HepG2 (cell line): ENCODE measurements around the gene PRH2. TPM values are rescaled to one million over a fixed set of nuclear protein-coding genes. Genes with fewer than 3 reads are reported as not detected.
A peak's percentile ranks its signal among the peaks of the same experiment; 100 is the strongest.

Experiments
- ATAC-seq: fragments of 200-7000 bp; cut with Tn5 transposase; 3 replicates; pipeline ENCODE4 v1.9.1; 2020; ENCODE audit warnings: mild to moderate bottlenecking, moderate library complexity
- BruUV-seq: library from RNA; stranded (reverse); fragments of 400-500 nt; replicated peaks from 2 replicates; lab custom pipeline; 2021; lab: Mats Ljungman, UMichigan
- CTCF ChIA-PET: fragments of 300-600 bp; formaldehyde crosslinking; extraction: SDS; loops from one replicate; lab custom pipeline; 2021; ENCODE audit warnings: low total read pairs, inconsistent platforms, low intra/inter-chr PET ratio; lab: Yijun Ruan, JAX
- POLR2A ChIA-PET: fragments of 350-600 bp; sonication (Branson Sonifier 250); formaldehyde crosslinking; loops from one replicate; lab custom pipeline; 2020; ENCODE audit warnings: antibody characterized with exemption, inconsistent platforms; lab: Yijun Ruan, JAX
- DNase-seq: peaks from one replicate; pipeline ENCODE4 v3.0.0-alpha.2; 2015; ENCODE audit warnings: low spot score
- FAIRE-seq: peaks from 3 replicates; lab custom pipeline; 2011; peaks lifted over from hg19 to GRCh38; lab: Jason Lieb, UNC
- H2AFZ ChIP-seq: one replicate; pipeline ENCODE4 v1.6.1; 2011; ENCODE audit warnings: low read length, inconsistent platforms
- H3K27ac ChIP-seq: fragments of 300-600 bp; 3 replicates; pipeline ENCODE4 v1.8.0; 2011; ENCODE audit warnings: mixed run types, mild to moderate bottlenecking, mixed read lengths, low read length, inconsistent platforms; ENCODE audit not compliant: insufficient read depth; ENCODE audit errors: extremely low read length
- H3K27me3 ChIP-seq, 2 experiments: fragments of 200-600 bp in 1 of 2; 2 replicates in 1 of 2; 3 replicates in 1 of 2; pipeline versions ENCODE4 v1.6.0 to v1.8.0; 2011; ENCODE audit warnings: low read length in 2 of 2, mild to moderate bottlenecking in 2 of 2, moderate library complexity in 2 of 2, inconsistent platforms in 1 of 2; ENCODE audit not compliant: insufficient read depth in 2 of 2, control insufficient read depth in 1 of 2
- H3K36me3 ChIP-seq, 2 experiments: fragments of 200-600 bp in 1 of 2; replicated peaks in 1 of 2; 2 replicates in 1 of 2; 3 replicates in 1 of 2; pipeline versions ENCODE4 v1.5.1 to v1.8.0; 2011; ENCODE audit warnings: low read length in 2 of 2, inconsistent platforms in 1 of 2; ENCODE audit not compliant: insufficient read depth in 2 of 2, control insufficient read depth in 1 of 2
- H3K4me1 ChIP-seq: 2 replicates; pipeline ENCODE4 v1.5.1; 2012; ENCODE audit warnings: low read length, inconsistent platforms; ENCODE audit not compliant: insufficient read depth
- H3K4me2 ChIP-seq: 2 replicates; pipeline ENCODE4 v1.6.0; 2011; ENCODE audit warnings: low read depth, low read length, inconsistent platforms
- H3K4me3 ChIP-seq, 3 experiments: fragments of 200-600 bp in 1 of 3; sonication (generic), shearing (Covaris generic) in 1 of 3; replicated peaks in 1 of 3; 2 replicates each; pipeline ENCODE4 v1.5.1; 2011 to 2016; ENCODE audit warnings: low read length in 3 of 3, inconsistent platforms in 2 of 3, low read depth in 2 of 3, mild to moderate bottlenecking in 2 of 3, control low read depth in 1 of 3, mixed read lengths in 1 of 3; ENCODE audit not compliant: insufficient read depth in 1 of 3
- H3K79me2 ChIP-seq: one replicate; pipeline ENCODE4 v1.6.1; 2011; ENCODE audit warnings: low read length, inconsistent platforms; ENCODE audit not compliant: insufficient read depth
- H3K9ac ChIP-seq: 2 replicates; pipeline ENCODE4 v1.6.0; 2011; ENCODE audit warnings: mild to moderate bottlenecking, low read depth, low read length, inconsistent platforms; ENCODE audit not compliant: insufficient read depth
- H3K9me3 ChIP-seq: 2 replicates; pipeline ENCODE4 v1.5.1; 2012; ENCODE audit warnings: mild to moderate bottlenecking, low read length
- H4K20me1 ChIP-seq: 2 replicates; pipeline ENCODE4 v1.6.0; 2011; ENCODE audit warnings: inconsistent platforms, mild to moderate bottlenecking, low read length, moderate library complexity; ENCODE audit not compliant: insufficient read depth
- ATF7 ChIP-seq, 2 experiments: fragments of 450-650 bp in 1 of 2; sonication (generic) in 1 of 2; formaldehyde crosslinking in 1 of 2; IDR thresholded peaks; 2 replicates each; pipeline versions ENCODE4 v1.4.0 to v1.6.1; 2016 to 2020; ENCODE audit warnings: antibody characterized with exemption in 1 of 2, mild to moderate bottlenecking in 1 of 2, missing genetic modification reagents in 1 of 2
- ISL2 ChIP-seq: sonication (generic); formaldehyde crosslinking; IDR thresholded peaks from 2 replicates; pipeline ENCODE4 v1.5.0; 2020; ENCODE audit warnings: missing genetic modification reagents
- PHF21A ChIP-seq: sonication (generic); formaldehyde crosslinking; IDR thresholded peaks from 2 replicates; pipeline ENCODE4 v1.5.0; 2020; ENCODE audit warnings: mild to moderate bottlenecking, missing genetic modification reagents
- POLR2AphosphoS2 ChIP-seq: IDR thresholded peaks from 2 replicates; pipeline ENCODE4 v1.6.1; 2011; ENCODE audit warnings: low read depth, low read length, improper control_type of control experiment
- SALL1 ChIP-seq: sonication (generic); formaldehyde crosslinking; IDR thresholded peaks from 2 replicates; pipeline ENCODE4 v1.8.0; 2022; ENCODE audit warnings: mild to moderate bottlenecking, missing genetic modification reagents
- SRF ChIP-seq: IDR thresholded peaks from 2 replicates; pipeline ENCODE4 v1.6.1; 2011; ENCODE audit warnings: mild to moderate bottlenecking, low read depth, low read length, moderate library complexity
- TBX2 ChIP-seq: sonication (generic); formaldehyde crosslinking; IDR thresholded peaks from 2 replicates; pipeline ENCODE4 v1.5.0; 2020; ENCODE audit warnings: missing genetic modification reagents, mild to moderate bottlenecking, borderline replicate concordance
- ZNF563 ChIP-seq: sonication (generic); formaldehyde crosslinking; IDR thresholded peaks from 2 replicates; pipeline ENCODE4 v1.8.0; 2022; ENCODE audit warnings: mild to moderate bottlenecking, moderate library complexity, missing genetic modification reagents
- in situ Hi-C: cut with HindIII; loops from 2 replicates; pipeline ENCODE4 v1.10.0; 2017; ENCODE audit warnings: low pct_unique_long_range_greater_than_20kb; ENCODE audit not compliant: extremely low pct_ligation_motif_present
- intact Hi-C: fragments of 100-400 bp; cut with micrococcal nuclease; formaldehyde crosslinking; loops from one replicate; pipeline ENCODE4 v1.10.0; 2022; ENCODE audit not compliant: unreplicated experiment
- polyA plus RNA-seq, 8 experiments: library from polyadenylated mRNA; depleted of rRNA in 3 of 8; stranded (reverse) in 7 of 8; unstranded in 1 of 8; fragments of >200 nt; fragmentation: Illumina TruSeq in 4 of 8; extraction: Trizol in 4 of 8; gene quantifications; 2 replicates each; pipeline versions ENCODE4 v1.2.1 to v1.2.3, GENCODE V29; 2011 to 2016; ENCODE audit warnings: low read depth in 4 of 8, missing spikeins in 1 of 8, mixed read lengths in 1 of 8; ENCODE audit not compliant: insufficient read depth in 1 of 8
- total RNA-seq, 5 experiments: library from RNA; depleted of rRNA; stranded (reverse); fragments of >200 nt; fragmentation: Illumina TruSeq; extraction: Trizol; gene quantifications; 2 replicates each; pipeline ENCODE4 v1.2.3, GENCODE V29; 2016; ENCODE audit warnings: low read depth in 1 of 5
- TF ChIP-seq, protein P1 (sequence below): fragments of 450-650 bp; IDR thresholded peaks from 2 replicates; pipeline ENCODE4 v1.6.1; 2017; ENCODE audit warnings: mild to moderate bottlenecking
- TF ChIP-seq, protein P2 (sequence below): sonication (generic); formaldehyde crosslinking; IDR thresholded peaks from 2 replicates; pipeline ENCODE4 v1.5.0; 2020; ENCODE audit warnings: missing genetic modification reagents

The PRH2 gene
- total and polyA plus RNA-seq, 2 of the 13 experiments (the other 11 are each of a cell fraction or from before 2014, with no cell fraction given), result 0.24 to 0.48 TPM

DNA sequence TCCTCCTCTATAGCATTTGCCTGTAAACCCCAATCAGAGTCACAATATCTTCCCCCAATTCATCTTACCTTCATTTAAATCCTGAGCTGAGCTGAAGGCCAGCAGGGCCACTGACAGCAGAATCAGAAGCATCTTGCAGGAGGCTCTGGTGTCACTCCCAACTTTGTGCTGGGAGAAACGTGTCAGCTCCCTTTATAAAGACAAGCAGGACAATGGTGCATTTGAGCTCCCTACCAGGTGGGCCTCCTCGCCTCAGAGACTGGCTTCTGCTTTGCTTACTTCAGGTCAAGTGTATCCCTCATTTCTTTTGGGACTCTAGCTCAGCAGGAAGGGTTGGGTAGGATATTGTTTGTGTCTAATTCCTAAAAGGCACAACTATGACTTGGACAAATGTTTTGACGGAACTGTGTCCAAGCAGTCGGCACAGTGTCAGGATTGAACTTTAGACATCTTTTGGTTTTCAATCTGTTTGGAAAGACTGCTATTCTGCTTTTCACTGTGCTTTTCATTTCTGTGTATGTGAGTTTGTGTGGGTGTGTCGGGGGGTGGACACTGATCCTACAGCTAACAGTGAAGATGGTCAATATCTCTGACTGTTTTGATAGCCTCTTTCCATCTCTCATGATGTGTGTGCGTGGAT lies 44.8 kb upstream of the PRH2 start, which contains the start of gene PRH1 (continued):
- TF ChIP-seq PHF21A (0 out of 2 replicates have a peak, but pooled peaks have one; percentile 22), SALL1 (no peak), TBX2 (0 out of 2 replicates have a peak, but pooled peaks have one; percentile 16)
- TF ChIP-seq, protein P1, sequence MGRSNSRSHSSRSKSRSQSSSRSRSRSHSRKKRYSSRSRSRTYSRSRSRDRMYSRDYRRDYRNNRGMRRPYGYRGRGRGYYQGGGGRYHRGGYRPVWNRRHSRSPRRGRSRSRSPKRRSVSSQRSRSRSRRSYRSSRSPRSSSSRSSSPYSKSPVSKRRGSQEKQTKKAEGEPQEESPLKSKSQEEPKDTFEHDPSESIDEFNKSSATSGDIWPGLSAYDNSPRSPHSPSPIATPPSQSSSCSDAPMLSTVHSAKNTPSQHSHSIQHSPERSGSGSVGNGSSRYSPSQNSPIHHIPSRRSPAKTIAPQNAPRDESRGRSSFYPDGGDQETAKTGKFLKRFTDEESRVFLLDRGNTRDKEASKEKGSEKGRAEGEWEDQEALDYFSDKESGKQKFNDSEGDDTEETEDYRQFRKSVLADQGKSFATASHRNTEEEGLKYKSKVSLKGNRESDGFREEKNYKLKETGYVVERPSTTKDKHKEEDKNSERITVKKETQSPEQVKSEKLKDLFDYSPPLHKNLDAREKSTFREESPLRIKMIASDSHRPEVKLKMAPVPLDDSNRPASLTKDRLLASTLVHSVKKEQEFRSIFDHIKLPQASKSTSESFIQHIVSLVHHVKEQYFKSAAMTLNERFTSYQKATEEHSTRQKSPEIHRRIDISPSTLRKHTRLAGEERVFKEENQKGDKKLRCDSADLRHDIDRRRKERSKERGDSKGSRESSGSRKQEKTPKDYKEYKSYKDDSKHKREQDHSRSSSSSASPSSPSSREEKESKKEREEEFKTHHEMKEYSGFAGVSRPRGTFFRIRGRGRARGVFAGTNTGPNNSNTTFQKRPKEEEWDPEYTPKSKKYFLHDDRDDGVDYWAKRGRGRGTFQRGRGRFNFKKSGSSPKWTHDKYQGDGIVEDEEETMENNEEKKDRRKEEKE, result no peak

DNA sequence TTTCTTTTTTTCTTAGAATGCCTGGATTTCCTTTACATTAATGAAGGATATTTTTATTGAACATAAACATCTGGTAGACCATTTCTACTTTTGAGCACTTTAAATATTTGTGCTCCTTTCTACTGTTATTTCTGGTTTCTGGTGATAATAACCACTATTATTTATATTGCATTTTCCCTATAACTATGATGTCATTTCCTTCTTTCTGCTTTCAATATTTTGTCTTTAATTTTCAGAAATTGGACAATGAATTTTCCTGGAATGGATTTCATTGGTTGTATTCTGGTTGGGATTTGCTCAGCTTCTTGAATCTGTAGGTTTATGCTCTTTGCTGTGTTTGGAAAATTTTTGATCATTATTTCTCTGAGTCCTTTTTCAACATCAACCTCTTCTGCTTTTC lies 39.8 kb upstream of the PRH2 start:
- no peak for DNase-seq
- no peaks in the 10 kb centered on the region for H3K27me3 ChIP-seq
- BruUV-seq, result no TSS peak
- no peak overlapping the region for H2AFZ ChIP-seq
- no peak for FAIRE-seq
- no peak overlapping the region for H3K27ac ChIP-seq
- H3K4me3 ChIP-seq, result no peak overlapping the region
- H3K79me2 ChIP-seq, result no peaks in the 10 kb centered on the region
- TF ChIP-seq ISL2 (no peak), ATF7 (IDR thresholded peaks at IDR 0.05) (peak; percentile 89), ATF7 (CRISPR knock-in tag; IDR thresholded peaks at IDR 0.05) (no peak), SRF (no peak), POLR2AphosphoS2 (no peak), ZNF563 (no peak)
- TF ChIP-seq, protein P2, sequence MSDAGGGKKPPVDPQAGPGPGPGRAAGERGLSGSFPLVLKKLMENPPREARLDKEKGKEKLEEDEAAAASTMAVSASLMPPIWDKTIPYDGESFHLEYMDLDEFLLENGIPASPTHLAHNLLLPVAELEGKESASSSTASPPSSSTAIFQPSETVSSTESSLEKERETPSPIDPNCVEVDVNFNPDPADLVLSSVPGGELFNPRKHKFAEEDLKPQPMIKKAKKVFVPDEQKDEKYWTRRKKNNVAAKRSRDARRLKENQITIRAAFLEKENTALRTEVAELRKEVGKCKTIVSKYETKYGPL (CRISPR knock-in tag), result no peak
- CTCF ChIA-PET, result no interaction called here
- no peak for ATAC-seq
- H3K4me1 ChIP-seq, result peaks cover 68% of the 10 kb centered on the region
- intact Hi-C loops, result no loop called here
- H3K9me3 ChIP-seq, result no peaks in the 10 kb centered on the region
- no peak overlapping the region for H3K9ac ChIP-seq
- H3K4me2 ChIP-seq, result no peak overlapping the region
- in situ Hi-C loops, result no loop called here
- H4K20me1 ChIP-seq, result no peaks in the 10 kb centered on the region
- H3K36me3 ChIP-seq, result peaks cover 0 to under 1% of the 10 kb centered on the region in 2 experiments; a peak in 1 of 5 replicates
- POLR2A ChIA-PET, result no interaction called here
